IMR-90 (cell line): ENCODE data around the gene VRK2. TPM values are rescaled to one million over a fixed set of nuclear protein-coding genes. Genes with fewer than 3 reads are reported as not detected.

Experiments
- ATAC-seq: fragments of 200-7000 bp; cut with Tn5 transposase; 2 replicates; pipeline ENCODE4 v1.9.1; 2020; ENCODE audit warnings: low read depth, mild to moderate bottlenecking, moderate library complexity
- BruUV-seq: library from RNA; stranded (reverse); fragments of 400-500 nt; replicated peaks from 2 replicates; lab custom pipeline; 2021; lab: Mats Ljungman, UMichigan
- CTCF ChIA-PET: fragments of 300-600 bp; formaldehyde crosslinking; extraction: SDS; loops from one replicate; lab custom pipeline; 2021; ENCODE audit warnings: antibody characterized with exemption; lab: Yijun Ruan, JAX
- POLR2A ChIA-PET: fragments of 300-600 bp; sonication (Branson Sonifier 250); formaldehyde crosslinking; loops from one replicate; lab custom pipeline; 2022; ENCODE audit warnings: antibody characterized with exemption; ENCODE audit not compliant: unreplicated experiment; lab: Charles Lee
- DNase-seq: peaks from one replicate; pipeline ENCODE4 v3.0.0; 2013
- H2AFZ ChIP-seq: replicated peaks from 2 replicates; pipeline ENCODE3; 2013; ENCODE audit warnings: low read length, mild to moderate bottlenecking; ENCODE audit not compliant: poor library complexity
- H2AK5ac ChIP-seq: 2 replicates; pipeline ENCODE4 v1.6.1; 2013; ENCODE audit warnings: low read depth, low read length, inconsistent platforms
- H2AK9ac ChIP-seq: replicated peaks from 2 replicates; pipeline ENCODE3; 2013; ENCODE audit warnings: mild to moderate bottlenecking, low read depth, low read length, moderate library complexity; ENCODE audit not compliant: poor library complexity
- H2BK120ac ChIP-seq: 2 replicates; pipeline ENCODE4 v1.6.1; 2013; ENCODE audit warnings: low read depth, low read length, inconsistent platforms
- H2BK15ac ChIP-seq: 3 replicates; pipeline ENCODE4 v1.6.1; 2013; ENCODE audit warnings: low read depth, low read length, inconsistent platforms
- H2BK20ac ChIP-seq: 2 replicates; pipeline ENCODE4 v1.6.1; 2013; ENCODE audit warnings: low read depth, mild to moderate bottlenecking, inconsistent platforms, low read length, moderate library complexity
- H2BK5ac ChIP-seq: 2 replicates; pipeline ENCODE4 v1.6.1; 2013; ENCODE audit warnings: mild to moderate bottlenecking, low read depth, low read length, inconsistent platforms; ENCODE audit not compliant: poor library complexity, severe bottlenecking
- H3K14ac ChIP-seq: replicated peaks from 2 replicates; pipeline ENCODE4 v1.6.1; 2013; ENCODE audit warnings: low read depth, low read length, inconsistent platforms
- H3K18ac ChIP-seq: 2 replicates; pipeline ENCODE4 v1.6.1; 2013; ENCODE audit warnings: low read depth, low read length, control low read depth
- H3K23ac ChIP-seq: 2 replicates; pipeline ENCODE4 v1.6.1; 2013; ENCODE audit warnings: low read depth, low read length, inconsistent platforms
- H3K27ac ChIP-seq: 2 replicates; pipeline ENCODE4 v1.5.1; 2013; ENCODE audit warnings: mild to moderate bottlenecking, control low read depth, low read length; ENCODE audit not compliant: insufficient read depth
- H3K27me3 ChIP-seq: 2 replicates; pipeline ENCODE4 v1.6.1; 2013; ENCODE audit warnings: low read length; ENCODE audit not compliant: control insufficient read depth, insufficient read depth
- H3K36me3 ChIP-seq: 2 replicates; pipeline ENCODE4 v1.6.1; 2013; ENCODE audit warnings: low read length, mixed read lengths; ENCODE audit not compliant: control insufficient read depth, insufficient read depth
- H3K4ac ChIP-seq: 2 replicates; pipeline ENCODE4 v1.6.1; 2013; ENCODE audit warnings: low read depth, low read length, inconsistent platforms
- H3K4me1 ChIP-seq: 2 replicates; pipeline ENCODE4 v1.6.1; 2013; ENCODE audit warnings: low read length, mixed read lengths; ENCODE audit not compliant: control insufficient read depth, insufficient read depth
- H3K4me2 ChIP-seq: 2 replicates; pipeline ENCODE4 v1.6.1; 2013; ENCODE audit warnings: low read depth, mild to moderate bottlenecking, control low read depth, low read length, moderate library complexity
- H3K4me3 ChIP-seq: 2 replicates; pipeline ENCODE4 v1.5.1; 2013; ENCODE audit warnings: low read depth, mild to moderate bottlenecking, control low read depth, low read length, moderate library complexity; ENCODE audit not compliant: insufficient read depth
- H3K56ac ChIP-seq: 2 replicates; pipeline ENCODE4 v1.6.1; 2013; ENCODE audit warnings: low read length, inconsistent platforms; ENCODE audit not compliant: insufficient read depth; ENCODE audit errors: extremely low read depth
- H3K79me1 ChIP-seq, 2 experiments: 2 replicates each; pipeline ENCODE4 v1.6.1; 2013; ENCODE audit warnings: low read length in 2 of 2, inconsistent platforms in 1 of 2, low read depth in 1 of 2
- H3K9ac ChIP-seq: 2 replicates; pipeline ENCODE4 v1.6.1; 2013; ENCODE audit warnings: low read depth, low read length, control low read depth
- H3K9me1 ChIP-seq: 2 replicates; pipeline ENCODE4 v1.6.1; 2013; ENCODE audit warnings: low read length, inconsistent platforms; ENCODE audit not compliant: insufficient read depth
- H3K9me3 ChIP-seq: 2 replicates; pipeline ENCODE4 v1.6.1; 2013; ENCODE audit warnings: low read length; ENCODE audit not compliant: control insufficient read depth, insufficient read depth
- H4K20me1 ChIP-seq: 2 replicates; pipeline ENCODE4 v1.6.1; 2013; ENCODE audit warnings: low read length, inconsistent platforms; ENCODE audit not compliant: insufficient read depth
- H4K5ac ChIP-seq: 2 replicates; pipeline ENCODE4 v1.6.1; 2013; ENCODE audit warnings: mild to moderate bottlenecking, low read depth, low read length, control low read depth
- H4K8ac ChIP-seq, 2 experiments: 2 replicates each; pipeline ENCODE4 v1.6.1; 2013; ENCODE audit warnings: low read depth in 2 of 2, low read length in 2 of 2, control low read depth in 1 of 2, inconsistent platforms in 1 of 2
- H4K91ac ChIP-seq: 2 replicates; pipeline ENCODE4 v1.6.1; 2013; ENCODE audit warnings: low read depth, low read length, inconsistent platforms; ENCODE audit not compliant: insufficient read depth
- BHLHE40 ChIP-seq: fragments of 150-350 bp; IDR thresholded peaks from 2 replicates; pipeline ENCODE4 v1.6.1; 2016; ENCODE audit warnings: mild to moderate bottlenecking, low read depth, low read length
- CHD1 ChIP-seq: IDR thresholded peaks from 2 replicates; pipeline ENCODE4 v1.6.1; 2012; ENCODE audit warnings: low read depth, low read length, improper control_type of control experiment
- FOS ChIP-seq: fragments of 150-350 bp; IDR thresholded peaks from 2 replicates; pipeline ENCODE4 v1.6.1; 2016; ENCODE audit warnings: low read depth, low read length
- MXI1 ChIP-seq: IDR thresholded peaks from 2 replicates; pipeline ENCODE4 v1.6.1; 2012; ENCODE audit warnings: low read depth, mild to moderate bottlenecking, low read length, moderate library complexity, borderline replicate concordance
- NFE2L2 ChIP-seq: fragments of 150-350 bp; IDR thresholded peaks from 2 replicates; pipeline ENCODE4 v1.6.1; 2016; ENCODE audit warnings: low read depth, mild to moderate bottlenecking, low read length
- POLR2A ChIP-seq: IDR thresholded peaks from 2 replicates; pipeline ENCODE4 v1.6.1; 2012; ENCODE audit warnings: mild to moderate bottlenecking, low read depth, low read length
- RAD21 ChIP-seq: IDR thresholded peaks from 2 replicates; pipeline ENCODE4 v1.6.1; 2012; ENCODE audit warnings: low read length, improper control_type of control experiment
- RCOR1 ChIP-seq: IDR thresholded peaks from 2 replicates; pipeline ENCODE4 v1.6.1; 2012; ENCODE audit warnings: mild to moderate bottlenecking, low read length, improper control_type of control experiment; ENCODE audit not compliant: insufficient replicate concordance
- SMC3 ChIP-seq: fragments of 150-350 bp; IDR thresholded peaks from 2 replicates; pipeline ENCODE4 v1.6.1; 2016; ENCODE audit warnings: low read depth, mild to moderate bottlenecking, antibody characterized with exemption, low read length, moderate library complexity
- WGBS, 2 experiments: methylation state at CpG; one replicate each; pipeline versions ENCODE4 v1.1.5 to v1.1.7; 2013; ENCODE audit warnings: missing lambda C conversion rate in 2 of 2; ENCODE audit not compliant: insufficient read length in 1 of 2; ENCODE audit errors: extremely low coverage in 2 of 2; 5-methylcytosine and 5-hydroxymethylcytosine counted together
- dilution Hi-C: fragments of 300-500 bp; cut with HindIII; formaldehyde crosslinking; loops from one replicate; pipeline ENCODE4 v1.14.3; 2018; ENCODE audit warnings: low sequenced_read_pairs; ENCODE audit not compliant: unreplicated experiment
- in situ Hi-C: fragments of 300-500 bp; cut with MboI; formaldehyde crosslinking; loops from 3 replicates; pipeline ENCODE4 v1.14.3; 2019; ENCODE audit warnings: low sequenced_read_pairs, inconsistent platforms, mixed read lengths
- intact Hi-C: fragments of 100-400 bp; cut with micrococcal nuclease; formaldehyde crosslinking; loops from 2 replicates; pipeline ENCODE4 v1.10.0; 2022
- polyA plus RNA-seq, 3 experiments: library from polyadenylated mRNA; depleted of rRNA; stranded (reverse); fragments of >200 nt; gene quantifications; 2 replicates each; pipeline ENCODE4 v1.2.3, GENCODE V29; 2012; ENCODE audit warnings: low replicate concordance in 1 of 3
- total RNA-seq: library from RNA; depleted of rRNA; stranded (reverse); fragments of >200 nt; gene quantifications from 2 replicates; pipeline ENCODE4 v1.2.3, GENCODE V29; 2012

The VRK2 gene
- total and polyA plus RNA-seq, 2 of the 4 experiments (the other 2 are of a cell fraction): 12.2 to 22.8 TPM

DNA sequence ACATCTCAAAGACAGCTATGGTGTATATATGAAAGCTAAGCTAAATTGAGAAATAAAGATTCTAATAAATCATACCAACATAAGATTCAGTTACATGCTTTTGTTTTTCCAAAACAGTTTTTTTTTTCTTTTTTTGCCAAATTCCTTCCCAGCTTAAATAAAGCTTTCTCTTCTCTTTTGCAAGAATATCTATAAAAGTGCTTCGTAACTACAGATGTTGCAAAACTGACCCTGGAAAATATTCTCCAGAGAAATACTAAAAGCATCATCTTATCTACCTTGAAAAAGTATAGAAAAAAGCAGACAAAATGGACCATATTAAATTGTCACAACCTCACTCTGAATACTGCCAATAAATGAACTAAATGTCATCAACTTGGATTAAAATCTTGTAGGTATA is 155.8 kb downstream of the VRK2 start:
- Histone ChIP-seq H3K4ac (no peak overlapping the region), H4K91ac (no peak overlapping the region), H4K20me1 (no peaks in the 10 kb centered on the region), H2AK9ac (no peak overlapping the region), H4K5ac (no peak overlapping the region), H3K4me3 (no peak overlapping the region), H3K9me3 (no peaks in the 10 kb centered on the region), H2AK5ac (no peak overlapping the region), H3K23ac (no peak overlapping the region), H3K27ac (no peak overlapping the region), H3K4me2 (no peak overlapping the region), H2BK120ac (no peak overlapping the region), H3K79me1 (no peaks in the 10 kb centered on the region), H3K56ac (no peak overlapping the region), H2BK20ac (no peak overlapping the region), H2BK5ac (no peak overlapping the region), H3K14ac (no peak overlapping the region), H2AFZ (no peak overlapping the region), H3K36me3 (peaks cover 2% of the 10 kb centered on the region), H3K4me1 (no peaks in the 10 kb centered on the region), H3K9ac (no peak overlapping the region), H3K18ac (no peak overlapping the region), H4K8ac (no peak overlapping the region), H2BK15ac (no peak overlapping the region), H3K27me3 (no peaks in the 10 kb centered on the region), H3K9me1 (no peaks in the 10 kb centered on the region)
- ChIA-PET POLR2A (no interaction called here), CTCF (no interaction called here)
- in situ Hi-C loops (no loop called here), dilution Hi-C loops (no loop called here), intact Hi-C loops (no loop called here)
- TF ChIP-seq BHLHE40: no peak
- no peak for TF ChIP-seq NFE2L2
- no peak for TF ChIP-seq MXI1
- TF ChIP-seq RCOR1: no peak
- no peak for TF ChIP-seq SMC3
- TF ChIP-seq POLR2A: no peak
- TF ChIP-seq CHD1: no peak
- TF ChIP-seq RAD21: no peak
- TF ChIP-seq FOS: no peak
- DNase-seq (no peak), ATAC-seq (no peak)
- no CpG with 5 or more reads among the region's 1 CpG for WGBS, 2 experiments
- no TSS peak for BruUV-seq
